Uterus (tissue), 4 donors: ENCODE data around the gene PDIA3. TPM values are rescaled to one million over a fixed set of nuclear protein-coding genes. Genes with fewer than 3 reads are reported as not detected.

Experiments used
- DNase-seq, 2 donors: peaks; one replicate each; pipeline ENCODE4 v3.0.0-alpha.2; 2019 to 2020
- H3K27ac ChIP-seq, 2 donors: fragments of 200-600 bp; sonication (generic); 1 replicate in 1 of 2; 2 replicates in 1 of 2; pipeline ENCODE4 v1.5.1; 2016 to 2018
- H3K27me3 ChIP-seq, 2 donors: fragments of 200-600 bp; sonication (generic); one replicate each; pipeline ENCODE4 v1.5.1; 2018 to 2019; ENCODE audit warnings: control low read depth in 1 of 2
- H3K36me3 ChIP-seq, 2 donors: fragments of 200-600 bp; sonication (generic); one replicate each; pipeline ENCODE4 v1.5.1; 2019; ENCODE audit warnings: control low read depth in 1 of 2
- H3K4me1 ChIP-seq, 2 donors: fragments of 200-600 bp; sonication (generic); one replicate each; pipeline ENCODE4 v1.5.1; 2018 to 2019; ENCODE audit warnings: control low read depth in 1 of 2
- H3K4me3 ChIP-seq, 2 donors: fragments of 200-600 bp; sonication (generic); 1 replicate in 1 of 2; 2 replicates in 1 of 2; pipeline ENCODE4 v1.5.1; 2018 to 2019; ENCODE audit warnings: mild to moderate bottlenecking in 1 of 2
- H3K9me3 ChIP-seq, 2 donors: fragments of 200-600 bp; sonication (generic); one replicate each; pipeline ENCODE4 v1.5.1; 2019; ENCODE audit warnings: control low read depth in 1 of 2
- POLR2A ChIP-seq, 2 donors: fragments of 450-650 bp; IDR thresholded peaks; one replicate each; pipeline ENCODE4 v1.6.1; 2016; ENCODE audit warnings: antibody characterized with exemption in 2 of 2, mild to moderate bottlenecking in 1 of 2, moderate library complexity in 1 of 2
- intact Hi-C: fragments of 100-400 bp; cut with DNase I; formaldehyde crosslinking; loops from one replicate; pipeline ENCODE4 v1.15.1; 2023; ENCODE audit warnings: low total_unique reads
- total RNA-seq, 4 donors: library from RNA; depleted of rRNA in 3 of 4; stranded (reverse); fragments of >200 nt in 3 of 4; gene quantifications; one replicate each; pipeline versions ENCODE4 v1.1.0 to v1.2.4, GENCODE V29; 2014 to 2023
- TF ChIP-seq, protein P1 (sequence below), 4 experiments: fragments of 200-600 bp in 2 of 4; fragments of 450-650 bp in 2 of 4; sonication (generic) in 2 of 4; IDR thresholded peaks; one replicate each; pipeline ENCODE4 v1.5.1; 2016 to 2019; ENCODE audit warnings: antibody characterized with exemption in 4 of 4, mild to moderate bottlenecking in 2 of 4, moderate library complexity in 1 of 4
- donor health status: DM: yes; HTN: yes; CAD: no.

Gene PDIA3
- total RNA-seq, 4 donors from 2014 or later, result 82.6 to 264 (median 188) TPM

DNA sequence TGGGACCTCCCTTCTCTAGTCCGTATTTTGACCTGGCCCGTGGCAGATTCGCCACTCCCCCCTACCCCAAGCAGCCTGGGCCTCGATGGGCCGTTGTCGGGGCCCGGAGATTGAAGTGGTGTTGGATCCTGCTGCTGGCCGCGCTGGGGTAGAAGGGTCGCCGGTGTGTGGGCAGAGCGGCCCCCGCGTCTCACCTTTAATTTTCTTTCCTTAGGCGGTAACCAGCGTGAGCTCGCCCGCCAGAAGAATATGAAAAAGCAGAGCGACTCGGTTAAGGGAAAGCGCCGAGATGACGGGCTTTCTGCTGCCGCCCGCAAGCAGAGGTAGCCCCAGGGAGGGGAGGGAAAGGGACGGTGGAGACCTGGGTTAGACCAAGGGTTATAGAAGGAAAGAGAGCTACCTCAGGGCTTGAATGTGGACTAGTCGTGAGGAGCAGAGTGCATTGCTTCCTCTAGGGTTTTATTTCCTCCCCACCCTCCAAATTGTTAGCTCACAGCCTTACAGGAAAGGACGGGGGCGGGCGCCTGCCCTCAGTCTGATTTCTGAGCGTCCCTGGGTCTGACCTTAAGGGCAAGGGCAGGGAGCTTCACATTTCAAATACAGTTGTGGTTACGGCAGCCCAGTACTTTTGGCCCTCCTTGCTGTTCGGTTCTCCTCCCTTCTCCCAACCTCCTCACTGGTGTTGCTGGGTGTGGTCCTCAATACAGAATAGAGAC, 46.7 kb downstream of the PDIA3 start:
- peak overlapping the region; percentile 97 for H3K27ac ChIP-seq
- no peaks in the 10 kb centered on the region for H3K36me3 ChIP-seq
- H3K27me3 ChIP-seq, result no peaks in the 10 kb centered on the region
- no peak for DNase-seq
- peaks cover 4 to 20% of the 10 kb centered on the region in 2 donors for H3K4me1 ChIP-seq
- no peaks in the 10 kb centered on the region for H3K9me3 ChIP-seq
- TF ChIP-seq, protein P1, sequence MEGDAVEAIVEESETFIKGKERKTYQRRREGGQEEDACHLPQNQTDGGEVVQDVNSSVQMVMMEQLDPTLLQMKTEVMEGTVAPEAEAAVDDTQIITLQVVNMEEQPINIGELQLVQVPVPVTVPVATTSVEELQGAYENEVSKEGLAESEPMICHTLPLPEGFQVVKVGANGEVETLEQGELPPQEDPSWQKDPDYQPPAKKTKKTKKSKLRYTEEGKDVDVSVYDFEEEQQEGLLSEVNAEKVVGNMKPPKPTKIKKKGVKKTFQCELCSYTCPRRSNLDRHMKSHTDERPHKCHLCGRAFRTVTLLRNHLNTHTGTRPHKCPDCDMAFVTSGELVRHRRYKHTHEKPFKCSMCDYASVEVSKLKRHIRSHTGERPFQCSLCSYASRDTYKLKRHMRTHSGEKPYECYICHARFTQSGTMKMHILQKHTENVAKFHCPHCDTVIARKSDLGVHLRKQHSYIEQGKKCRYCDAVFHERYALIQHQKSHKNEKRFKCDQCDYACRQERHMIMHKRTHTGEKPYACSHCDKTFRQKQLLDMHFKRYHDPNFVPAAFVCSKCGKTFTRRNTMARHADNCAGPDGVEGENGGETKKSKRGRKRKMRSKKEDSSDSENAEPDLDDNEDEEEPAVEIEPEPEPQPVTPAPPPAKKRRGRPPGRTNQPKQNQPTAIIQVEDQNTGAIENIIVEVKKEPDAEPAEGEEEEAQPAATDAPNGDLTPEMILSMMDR (IDR thresholded peaks at IDR 0.05), result peak in 1 of 4 experiments; percentile 2
- no peak for TF ChIP-seq POLR2A (IDR thresholded peaks at IDR 0.05)
- H3K4me3 ChIP-seq, result peak overlapping the region; percentile 85 to 98
- intact Hi-C loops, result no loop called here

DNA sequence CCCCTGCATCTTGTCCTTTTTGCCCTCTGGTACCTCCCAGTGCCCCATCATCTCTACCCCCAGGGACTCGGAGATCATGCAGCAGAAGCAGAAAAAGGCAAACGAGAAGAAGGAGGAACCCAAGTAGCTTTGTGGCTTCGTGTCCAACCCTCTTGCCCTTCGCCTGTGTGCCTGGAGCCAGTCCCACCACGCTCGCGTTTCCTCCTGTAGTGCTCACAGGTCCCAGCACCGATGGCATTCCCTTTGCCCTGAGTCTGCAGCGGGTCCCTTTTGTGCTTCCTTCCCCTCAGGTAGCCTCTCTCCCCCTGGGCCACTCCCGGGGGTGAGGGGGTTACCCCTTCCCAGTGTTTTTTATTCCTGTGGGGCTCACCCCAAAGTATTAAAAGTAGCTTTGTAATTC, 47.4 kb downstream of the PDIA3 start:
- peaks cover 4 to 20% of the 10 kb centered on the region in 2 donors for H3K4me1 ChIP-seq

DNA sequence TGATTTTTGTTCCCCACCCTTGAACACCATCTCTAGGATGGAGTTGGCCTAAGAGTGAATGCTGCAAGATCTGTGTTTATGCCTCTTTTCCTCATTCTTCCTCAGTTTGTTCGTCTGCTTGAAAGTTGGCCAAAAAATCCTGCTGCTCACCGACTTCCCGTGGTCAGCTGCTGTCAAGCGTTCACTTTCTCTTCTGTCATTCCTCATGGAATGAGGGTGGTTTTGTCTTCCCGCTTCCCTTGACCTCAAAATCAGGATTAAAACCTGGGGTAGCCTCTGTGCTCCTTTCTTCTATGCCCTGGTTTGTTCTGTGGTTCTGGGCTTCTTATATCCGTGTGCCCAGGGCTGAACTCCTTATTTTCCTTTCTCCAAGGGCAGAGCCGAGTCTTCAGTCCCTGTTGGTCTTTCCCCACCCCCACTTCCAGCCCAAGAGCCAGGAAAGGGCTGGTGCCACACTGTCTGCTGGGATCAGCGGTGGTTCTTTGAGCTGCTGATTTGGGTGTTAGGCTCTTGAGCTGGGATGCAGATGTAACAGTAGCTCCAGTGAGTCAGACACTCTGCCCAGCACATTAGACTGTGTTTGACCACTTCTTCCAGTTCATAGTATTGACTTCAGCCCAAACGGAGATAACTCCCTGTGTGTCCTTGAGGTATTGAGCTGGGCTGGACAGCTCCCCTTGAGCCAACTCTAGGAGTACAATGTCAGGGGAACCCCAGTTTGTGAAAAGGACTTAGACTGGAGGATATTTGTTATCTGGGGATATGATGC, 48.2 kb downstream of the PDIA3 start:
- Histone ChIP-seq H3K9me3 (no peaks in the 10 kb centered on the region), H3K27me3 (no peaks in the 10 kb centered on the region), H3K4me3 (no peak overlapping the region), H3K36me3 (no peaks in the 10 kb centered on the region), H3K27ac (peak overlapping the region; percentile 13 to 97), H3K4me1 (peaks cover 4 to 20% of the 10 kb centered on the region in 2 donors)
- intact Hi-C loops, result no loop called here
- DNase-seq, result no peak
- no peak for TF ChIP-seq POLR2A (IDR thresholded peaks at IDR 0.05)
- TF ChIP-seq, protein P1 (IDR thresholded peaks at IDR 0.05), result no peak

More for the DNA sequence above, 47.4 kb downstream of the PDIA3 start:
- no peak for TF ChIP-seq POLR2A (IDR thresholded peaks at IDR 0.05)
- TF ChIP-seq, protein P1 (IDR thresholded peaks at IDR 0.05), result no peak
- H3K9me3 ChIP-seq, result no peaks in the 10 kb centered on the region
- no peaks in the 10 kb centered on the region for H3K27me3 ChIP-seq
- intact Hi-C loops, result no loop called here
- no peaks in the 10 kb centered on the region for H3K36me3 ChIP-seq
- H3K4me3 ChIP-seq, result peak overlapping the region; percentile 85 to 98
- peak overlapping the region; percentile 97 for H3K27ac ChIP-seq
- peak in 1 of 2 donors; percentile 24 for DNase-seq

DNA sequence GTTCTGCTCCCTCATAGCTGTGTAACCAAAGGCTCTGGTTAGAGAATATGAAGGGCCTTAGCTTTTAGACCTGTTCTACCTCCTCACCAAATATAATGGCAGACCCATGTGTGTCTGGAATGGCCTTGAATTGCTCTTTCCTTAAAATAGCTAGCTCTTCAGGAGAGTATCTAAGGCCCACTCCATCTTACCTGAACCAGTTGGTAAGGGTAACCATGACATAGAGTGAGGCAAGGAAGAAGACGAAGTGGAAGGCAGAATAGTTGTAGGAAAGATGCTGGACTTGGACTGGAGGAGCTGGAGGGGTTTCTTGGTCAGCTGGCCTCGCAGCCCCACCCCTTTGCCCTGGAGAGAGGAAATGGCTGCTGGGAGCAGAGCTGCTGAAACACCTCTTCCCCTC, 49.0 kb downstream of the PDIA3 start:
- Histone ChIP-seq H3K36me3 (no peaks in the 10 kb centered on the region), H3K4me1 (peaks cover 4 to 20% of the 10 kb centered on the region in 2 donors), H3K27ac (peak overlapping the region in 1 of 2 donors; percentile 13), H3K27me3 (no peaks in the 10 kb centered on the region), H3K9me3 (no peaks in the 10 kb centered on the region), H3K4me3 (no peak overlapping the region)
- no peak for TF ChIP-seq POLR2A (IDR thresholded peaks at IDR 0.05)
- TF ChIP-seq, protein P1 (IDR thresholded peaks at IDR 0.05), result no peak
- intact Hi-C loops, result no loop called here
- no peak for DNase-seq

DNA sequence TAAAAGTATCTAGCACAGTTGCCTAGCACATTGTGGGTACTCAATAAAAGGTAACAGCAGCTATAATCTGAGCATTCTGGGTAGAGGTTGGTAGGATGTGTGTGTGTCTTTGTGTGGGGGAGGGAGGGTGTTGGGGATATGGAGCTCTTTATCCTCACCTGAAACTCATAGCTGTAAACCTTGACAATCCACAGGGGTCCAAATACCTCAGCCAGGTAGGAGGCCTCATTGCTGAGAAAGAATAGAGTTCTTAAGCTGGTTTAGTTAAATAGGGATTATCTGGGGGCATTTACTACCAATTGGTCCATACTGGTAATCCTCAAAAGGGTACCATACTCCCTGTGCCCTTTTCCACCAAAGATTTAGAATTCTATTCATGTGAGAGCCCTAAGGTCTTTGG, 49.8 kb downstream of the PDIA3 start:
- H3K27ac ChIP-seq, result no peak overlapping the region
- no peaks in the 10 kb centered on the region for H3K36me3 ChIP-seq
- no peaks in the 10 kb centered on the region for H3K9me3 ChIP-seq
- DNase-seq, result no peak
- H3K27me3 ChIP-seq, result no peaks in the 10 kb centered on the region
- peaks cover 4 to 20% of the 10 kb centered on the region in 2 donors for H3K4me1 ChIP-seq
- H3K4me3 ChIP-seq, result no peak overlapping the region
- intact Hi-C loops, result no loop called here
- TF ChIP-seq POLR2A (IDR thresholded peaks at IDR 0.05), result no peak
- TF ChIP-seq, protein P1 (IDR thresholded peaks at IDR 0.05), result no peak
